IMR-90 (cell line): ENCODE data around the gene RPRM. TPM values are rescaled to one million over a fixed set of nuclear protein-coding genes. Genes with fewer than 3 reads are reported as not detected.

Experiments
- ATAC-seq: fragments of 200-7000 bp; cut with Tn5 transposase; 2 replicates; pipeline ENCODE4 v1.9.1; 2020; ENCODE audit warnings: low read depth, mild to moderate bottlenecking, moderate library complexity
- BruUV-seq: library from RNA; stranded (reverse); fragments of 400-500 nt; replicated peaks from 2 replicates; lab custom pipeline; 2021; lab: Mats Ljungman, UMichigan
- CTCF ChIA-PET: fragments of 300-600 bp; formaldehyde crosslinking; extraction: SDS; loops from one replicate; lab custom pipeline; 2021; ENCODE audit warnings: antibody characterized with exemption; lab: Yijun Ruan, JAX
- POLR2A ChIA-PET: fragments of 300-600 bp; sonication (Branson Sonifier 250); formaldehyde crosslinking; loops from one replicate; lab custom pipeline; 2022; ENCODE audit warnings: antibody characterized with exemption; ENCODE audit not compliant: unreplicated experiment; lab: Charles Lee
- DNase-seq: peaks from one replicate; pipeline ENCODE4 v3.0.0; 2013
- H2AFZ ChIP-seq: replicated peaks from 2 replicates; pipeline ENCODE3; 2013; ENCODE audit warnings: low read length, mild to moderate bottlenecking; ENCODE audit not compliant: poor library complexity
- H2AK5ac ChIP-seq: 2 replicates; pipeline ENCODE4 v1.6.1; 2013; ENCODE audit warnings: low read depth, low read length, inconsistent platforms
- H2AK9ac ChIP-seq: replicated peaks from 2 replicates; pipeline ENCODE3; 2013; ENCODE audit warnings: mild to moderate bottlenecking, low read depth, low read length, moderate library complexity; ENCODE audit not compliant: poor library complexity
- H2BK120ac ChIP-seq: 2 replicates; pipeline ENCODE4 v1.6.1; 2013; ENCODE audit warnings: low read depth, low read length, inconsistent platforms
- H2BK15ac ChIP-seq: 3 replicates; pipeline ENCODE4 v1.6.1; 2013; ENCODE audit warnings: low read depth, low read length, inconsistent platforms
- H2BK20ac ChIP-seq: 2 replicates; pipeline ENCODE4 v1.6.1; 2013; ENCODE audit warnings: low read depth, mild to moderate bottlenecking, inconsistent platforms, low read length, moderate library complexity
- H2BK5ac ChIP-seq: 2 replicates; pipeline ENCODE4 v1.6.1; 2013; ENCODE audit warnings: mild to moderate bottlenecking, low read depth, low read length, inconsistent platforms; ENCODE audit not compliant: poor library complexity, severe bottlenecking
- H3K14ac ChIP-seq: replicated peaks from 2 replicates; pipeline ENCODE4 v1.6.1; 2013; ENCODE audit warnings: low read depth, low read length, inconsistent platforms
- H3K18ac ChIP-seq: 2 replicates; pipeline ENCODE4 v1.6.1; 2013; ENCODE audit warnings: low read depth, low read length, control low read depth
- H3K23ac ChIP-seq: 2 replicates; pipeline ENCODE4 v1.6.1; 2013; ENCODE audit warnings: low read depth, low read length, inconsistent platforms
- H3K27ac ChIP-seq: 2 replicates; pipeline ENCODE4 v1.5.1; 2013; ENCODE audit warnings: mild to moderate bottlenecking, control low read depth, low read length; ENCODE audit not compliant: insufficient read depth
- H3K27me3 ChIP-seq: 2 replicates; pipeline ENCODE4 v1.6.1; 2013; ENCODE audit warnings: low read length; ENCODE audit not compliant: control insufficient read depth, insufficient read depth
- H3K36me3 ChIP-seq: 2 replicates; pipeline ENCODE4 v1.6.1; 2013; ENCODE audit warnings: low read length, mixed read lengths; ENCODE audit not compliant: control insufficient read depth, insufficient read depth
- H3K4ac ChIP-seq: 2 replicates; pipeline ENCODE4 v1.6.1; 2013; ENCODE audit warnings: low read depth, low read length, inconsistent platforms
- H3K4me1 ChIP-seq: 2 replicates; pipeline ENCODE4 v1.6.1; 2013; ENCODE audit warnings: low read length, mixed read lengths; ENCODE audit not compliant: control insufficient read depth, insufficient read depth
- H3K4me2 ChIP-seq: 2 replicates; pipeline ENCODE4 v1.6.1; 2013; ENCODE audit warnings: low read depth, mild to moderate bottlenecking, control low read depth, low read length, moderate library complexity
- H3K4me3 ChIP-seq: 2 replicates; pipeline ENCODE4 v1.5.1; 2013; ENCODE audit warnings: low read depth, mild to moderate bottlenecking, control low read depth, low read length, moderate library complexity; ENCODE audit not compliant: insufficient read depth
- H3K56ac ChIP-seq: 2 replicates; pipeline ENCODE4 v1.6.1; 2013; ENCODE audit warnings: low read length, inconsistent platforms; ENCODE audit not compliant: insufficient read depth; ENCODE audit errors: extremely low read depth
- H3K79me1 ChIP-seq, 2 experiments: 2 replicates each; pipeline ENCODE4 v1.6.1; 2013; ENCODE audit warnings: low read length in 2 of 2, inconsistent platforms in 1 of 2, low read depth in 1 of 2
- H3K9ac ChIP-seq: 2 replicates; pipeline ENCODE4 v1.6.1; 2013; ENCODE audit warnings: low read depth, low read length, control low read depth
- H3K9me1 ChIP-seq: 2 replicates; pipeline ENCODE4 v1.6.1; 2013; ENCODE audit warnings: low read length, inconsistent platforms; ENCODE audit not compliant: insufficient read depth
- H3K9me3 ChIP-seq: 2 replicates; pipeline ENCODE4 v1.6.1; 2013; ENCODE audit warnings: low read length; ENCODE audit not compliant: control insufficient read depth, insufficient read depth
- H4K20me1 ChIP-seq: 2 replicates; pipeline ENCODE4 v1.6.1; 2013; ENCODE audit warnings: low read length, inconsistent platforms; ENCODE audit not compliant: insufficient read depth
- H4K5ac ChIP-seq: 2 replicates; pipeline ENCODE4 v1.6.1; 2013; ENCODE audit warnings: mild to moderate bottlenecking, low read depth, low read length, control low read depth
- H4K8ac ChIP-seq, 2 experiments: 2 replicates each; pipeline ENCODE4 v1.6.1; 2013; ENCODE audit warnings: low read depth in 2 of 2, low read length in 2 of 2, control low read depth in 1 of 2, inconsistent platforms in 1 of 2
- H4K91ac ChIP-seq: 2 replicates; pipeline ENCODE4 v1.6.1; 2013; ENCODE audit warnings: low read depth, low read length, inconsistent platforms; ENCODE audit not compliant: insufficient read depth
- BHLHE40 ChIP-seq: fragments of 150-350 bp; IDR thresholded peaks from 2 replicates; pipeline ENCODE4 v1.6.1; 2016; ENCODE audit warnings: mild to moderate bottlenecking, low read depth, low read length
- CEBPB ChIP-seq: IDR thresholded peaks from 2 replicates; pipeline ENCODE4 v1.6.1; 2012; ENCODE audit warnings: low read depth, low read length, improper control_type of control experiment
- CHD1 ChIP-seq: IDR thresholded peaks from 2 replicates; pipeline ENCODE4 v1.6.1; 2012; ENCODE audit warnings: low read depth, low read length, improper control_type of control experiment
- FOS ChIP-seq: fragments of 150-350 bp; IDR thresholded peaks from 2 replicates; pipeline ENCODE4 v1.6.1; 2016; ENCODE audit warnings: low read depth, low read length
- MAFK ChIP-seq: IDR thresholded peaks from 2 replicates; pipeline ENCODE4 v1.6.1; 2012; ENCODE audit warnings: low read depth, low read length, improper control_type of control experiment
- MAZ ChIP-seq: IDR thresholded peaks from 2 replicates; pipeline ENCODE4 v1.6.1; 2012; ENCODE audit warnings: low read depth, mild to moderate bottlenecking, low read length, improper control_type of control experiment, moderate library complexity, borderline replicate concordance
- MXI1 ChIP-seq: IDR thresholded peaks from 2 replicates; pipeline ENCODE4 v1.6.1; 2012; ENCODE audit warnings: low read depth, mild to moderate bottlenecking, low read length, moderate library complexity, borderline replicate concordance
- NFE2L2 ChIP-seq: fragments of 150-350 bp; IDR thresholded peaks from 2 replicates; pipeline ENCODE4 v1.6.1; 2016; ENCODE audit warnings: low read depth, mild to moderate bottlenecking, low read length
- POLR2A ChIP-seq: IDR thresholded peaks from 2 replicates; pipeline ENCODE4 v1.6.1; 2012; ENCODE audit warnings: mild to moderate bottlenecking, low read depth, low read length
- RAD21 ChIP-seq: IDR thresholded peaks from 2 replicates; pipeline ENCODE4 v1.6.1; 2012; ENCODE audit warnings: low read length, improper control_type of control experiment
- RCOR1 ChIP-seq: IDR thresholded peaks from 2 replicates; pipeline ENCODE4 v1.6.1; 2012; ENCODE audit warnings: mild to moderate bottlenecking, low read length, improper control_type of control experiment; ENCODE audit not compliant: insufficient replicate concordance
- RFX5 ChIP-seq: IDR thresholded peaks from 2 replicates; pipeline ENCODE4 v1.8.0; 2012; ENCODE audit warnings: low read depth, mild to moderate bottlenecking, low read length, moderate library complexity
- SMC3 ChIP-seq: fragments of 150-350 bp; IDR thresholded peaks from 2 replicates; pipeline ENCODE4 v1.6.1; 2016; ENCODE audit warnings: low read depth, mild to moderate bottlenecking, antibody characterized with exemption, low read length, moderate library complexity
- WGBS, 2 experiments: methylation state at CpG; one replicate each; pipeline versions ENCODE4 v1.1.5 to v1.1.7; 2013; ENCODE audit warnings: missing lambda C conversion rate in 2 of 2; ENCODE audit not compliant: insufficient read length in 1 of 2; ENCODE audit errors: extremely low coverage in 2 of 2; 5-methylcytosine and 5-hydroxymethylcytosine counted together
- dilution Hi-C: fragments of 300-500 bp; cut with HindIII; formaldehyde crosslinking; loops from one replicate; pipeline ENCODE4 v1.14.3; 2018; ENCODE audit warnings: low sequenced_read_pairs; ENCODE audit not compliant: unreplicated experiment
- in situ Hi-C: fragments of 300-500 bp; cut with MboI; formaldehyde crosslinking; loops from 3 replicates; pipeline ENCODE4 v1.14.3; 2019; ENCODE audit warnings: low sequenced_read_pairs, inconsistent platforms, mixed read lengths
- intact Hi-C: fragments of 100-400 bp; cut with micrococcal nuclease; formaldehyde crosslinking; loops from 2 replicates; pipeline ENCODE4 v1.10.0; 2022
- polyA plus RNA-seq, 3 experiments: library from polyadenylated mRNA; depleted of rRNA; stranded (reverse); fragments of >200 nt; gene quantifications; 2 replicates each; pipeline ENCODE4 v1.2.3, GENCODE V29; 2012; ENCODE audit warnings: low replicate concordance in 1 of 3
- total RNA-seq: library from RNA; depleted of rRNA; stranded (reverse); fragments of >200 nt; gene quantifications from 2 replicates; pipeline ENCODE4 v1.2.3, GENCODE V29; 2012
- TF ChIP-seq, protein P1 (sequence below): conservative IDR thresholded peaks from 2 replicates; pipeline ENCODE4 v1.5.1; 2012; ENCODE audit warnings: mild to moderate bottlenecking, low read depth, low read length, improper control_type of control experiment
- TF ChIP-seq, protein P2 (sequence below): fragments of 150-350 bp; IDR thresholded peaks from 2 replicates; pipeline ENCODE4 v1.6.1; 2016; ENCODE audit warnings: low read depth, mild to moderate bottlenecking, low read length, moderate library complexity, borderline replicate concordance
- TF ChIP-seq, protein P3 (sequence below): fragments of 150-350 bp; IDR thresholded peaks from 2 replicates; pipeline ENCODE4 v1.6.1; 2017; ENCODE audit warnings: mild to moderate bottlenecking, antibody characterized with exemption, low read length, low read depth

The RPRM gene
- total and polyA plus RNA-seq, 2 of the 4 experiments (the other 2 are of a cell fraction) = not detected

DNA sequence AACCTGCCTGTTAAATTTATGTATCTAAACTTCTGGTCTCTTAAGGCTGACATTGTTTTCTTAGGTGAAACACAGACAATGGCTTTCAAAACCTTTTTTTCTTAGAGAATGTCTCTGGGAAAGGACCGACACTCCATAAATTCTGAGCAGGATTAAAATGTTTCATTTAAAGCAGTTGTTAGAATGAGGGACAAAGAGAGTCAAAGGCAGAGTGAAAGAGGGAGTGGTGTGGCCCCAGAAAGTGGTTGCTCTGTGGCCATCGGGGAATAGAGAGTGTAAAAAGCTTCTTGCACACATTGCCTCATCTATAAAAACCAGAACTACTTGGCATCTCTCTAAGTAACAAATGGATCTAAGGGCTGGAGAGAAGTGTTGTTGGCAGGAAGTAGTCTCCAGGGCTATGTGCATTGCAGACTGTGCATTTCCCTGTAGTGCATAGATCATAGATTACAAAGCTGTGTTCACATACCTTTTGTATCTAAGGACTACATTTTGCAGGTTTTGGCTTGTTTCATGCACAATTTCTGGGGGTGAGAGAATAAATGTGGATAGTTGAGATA lies 3.6 kb downstream of the RPRM start:
- Histone ChIP-seq H2AK5ac (no peak overlapping the region), H3K27me3 (peaks cover 17% of the 10 kb centered on the region), H4K5ac (no peak overlapping the region), H3K4me2 (no peak overlapping the region), H3K9me3 (no peaks in the 10 kb centered on the region), H2BK120ac (no peak overlapping the region), H4K91ac (no peak overlapping the region), H3K36me3 (no peaks in the 10 kb centered on the region), H2AK9ac (no peak overlapping the region), H3K4me3 (no peak overlapping the region), H3K27ac (no peak overlapping the region), H4K8ac (no peak overlapping the region), H3K9ac (no peak overlapping the region), H3K18ac (no peak overlapping the region), H3K56ac (no peak overlapping the region), H3K79me1 (no peaks in the 10 kb centered on the region), H2BK20ac (no peak overlapping the region), H3K4ac (no peak overlapping the region), H3K4me1 (no peaks in the 10 kb centered on the region), H2AFZ (no peak overlapping the region), H3K9me1 (no peaks in the 10 kb centered on the region), H2BK15ac (no peak overlapping the region), H3K23ac (no peak overlapping the region), H4K20me1 (no peaks in the 10 kb centered on the region), H3K14ac (no peak overlapping the region), H2BK5ac (no peak overlapping the region)
- dilution Hi-C loops (no loop called here), in situ Hi-C loops (no loop called here), intact Hi-C loops (no loop called here)
- no peak for TF ChIP-seq SMC3
- TF ChIP-seq FOS = no peak
- TF ChIP-seq, protein P1, sequence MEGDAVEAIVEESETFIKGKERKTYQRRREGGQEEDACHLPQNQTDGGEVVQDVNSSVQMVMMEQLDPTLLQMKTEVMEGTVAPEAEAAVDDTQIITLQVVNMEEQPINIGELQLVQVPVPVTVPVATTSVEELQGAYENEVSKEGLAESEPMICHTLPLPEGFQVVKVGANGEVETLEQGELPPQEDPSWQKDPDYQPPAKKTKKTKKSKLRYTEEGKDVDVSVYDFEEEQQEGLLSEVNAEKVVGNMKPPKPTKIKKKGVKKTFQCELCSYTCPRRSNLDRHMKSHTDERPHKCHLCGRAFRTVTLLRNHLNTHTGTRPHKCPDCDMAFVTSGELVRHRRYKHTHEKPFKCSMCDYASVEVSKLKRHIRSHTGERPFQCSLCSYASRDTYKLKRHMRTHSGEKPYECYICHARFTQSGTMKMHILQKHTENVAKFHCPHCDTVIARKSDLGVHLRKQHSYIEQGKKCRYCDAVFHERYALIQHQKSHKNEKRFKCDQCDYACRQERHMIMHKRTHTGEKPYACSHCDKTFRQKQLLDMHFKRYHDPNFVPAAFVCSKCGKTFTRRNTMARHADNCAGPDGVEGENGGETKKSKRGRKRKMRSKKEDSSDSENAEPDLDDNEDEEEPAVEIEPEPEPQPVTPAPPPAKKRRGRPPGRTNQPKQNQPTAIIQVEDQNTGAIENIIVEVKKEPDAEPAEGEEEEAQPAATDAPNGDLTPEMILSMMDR = no peak
- no peak for TF ChIP-seq CHD1
- TF ChIP-seq MAFK = no peak
- no peak for TF ChIP-seq POLR2A
- no peak for TF ChIP-seq MAZ
- TF ChIP-seq BHLHE40 = no peak
- no peak for TF ChIP-seq RAD21
- TF ChIP-seq, protein P2, sequence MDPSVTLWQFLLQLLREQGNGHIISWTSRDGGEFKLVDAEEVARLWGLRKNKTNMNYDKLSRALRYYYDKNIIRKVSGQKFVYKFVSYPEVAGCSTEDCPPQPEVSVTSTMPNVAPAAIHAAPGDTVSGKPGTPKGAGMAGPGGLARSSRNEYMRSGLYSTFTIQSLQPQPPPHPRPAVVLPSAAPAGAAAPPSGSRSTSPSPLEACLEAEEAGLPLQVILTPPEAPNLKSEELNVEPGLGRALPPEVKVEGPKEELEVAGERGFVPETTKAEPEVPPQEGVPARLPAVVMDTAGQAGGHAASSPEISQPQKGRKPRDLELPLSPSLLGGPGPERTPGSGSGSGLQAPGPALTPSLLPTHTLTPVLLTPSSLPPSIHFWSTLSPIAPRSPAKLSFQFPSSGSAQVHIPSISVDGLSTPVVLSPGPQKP = no peak
- TF ChIP-seq, protein P3, sequence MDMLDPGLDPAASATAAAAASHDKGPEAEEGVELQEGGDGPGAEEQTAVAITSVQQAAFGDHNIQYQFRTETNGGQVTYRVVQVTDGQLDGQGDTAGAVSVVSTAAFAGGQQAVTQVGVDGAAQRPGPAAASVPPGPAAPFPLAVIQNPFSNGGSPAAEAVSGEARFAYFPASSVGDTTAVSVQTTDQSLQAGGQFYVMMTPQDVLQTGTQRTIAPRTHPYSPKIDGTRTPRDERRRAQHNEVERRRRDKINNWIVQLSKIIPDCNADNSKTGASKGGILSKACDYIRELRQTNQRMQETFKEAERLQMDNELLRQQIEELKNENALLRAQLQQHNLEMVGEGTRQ = no peak
- no peak for TF ChIP-seq RCOR1
- TF ChIP-seq MXI1 = no peak
- TF ChIP-seq RFX5 = no peak
- TF ChIP-seq NFE2L2 = no peak
- no peak for TF ChIP-seq CEBPB
- POLR2A ChIA-PET = no interaction called here
- CTCF ChIA-PET = no interaction called here
- BruUV-seq = no TSS peak
- ATAC-seq = no peak
- no CpG with 5 or more reads among the region's 2 CpGs for WGBS, 2 experiments
- no peak for DNase-seq
